Neural cell (in vitro differentiated cells): Measurements from ENCODE around the gene JMY. TPM values are rescaled to one million over a fixed set of nuclear protein-coding genes. Genes with fewer than 3 reads are reported as not detected.

Experiments used
- H2AFZ ChIP-seq: fragments of 200-600, 300-800 bp; sonication (generic), shearing (Covaris generic); 2 replicates; pipeline ENCODE4 v1.6.0; 2014; ENCODE audit warnings: low read depth, mild to moderate bottlenecking, antibody characterized with exemption, low read length, moderate library complexity
- H3F3A ChIP-seq: fragments of 200-600 bp; shearing (Covaris generic); 2 replicates; pipeline ENCODE4 v1.6.1; 2016; ENCODE audit warnings: mild to moderate bottlenecking, moderate library complexity, mixed read lengths, antibody characterized with exemption, low read length; ENCODE audit not compliant: insufficient read depth, poor library complexity, severe bottlenecking
- H3K27ac ChIP-seq: fragments of 200-600, 300-800 bp; sonication (generic), shearing (Covaris generic); 2 replicates; pipeline ENCODE4 v1.5.1; 2014; ENCODE audit warnings: mild to moderate bottlenecking, low read length, moderate library complexity
- H3K27me3 ChIP-seq: fragments of 300-800, 200-600 bp; sonication (generic), shearing (Covaris generic); 2 replicates; pipeline ENCODE4 v1.6.0; 2014; ENCODE audit warnings: mild to moderate bottlenecking, low read depth, low read length, moderate library complexity; ENCODE audit not compliant: insufficient read depth
- H3K36me3 ChIP-seq: fragments of 300-800, 200-600 bp; sonication (generic), shearing (Covaris generic); 2 replicates; pipeline ENCODE4 v1.5.1; 2014; ENCODE audit warnings: mild to moderate bottlenecking, antibody characterized with exemption, low read length, moderate library complexity; ENCODE audit not compliant: insufficient read depth
- H3K4me2 ChIP-seq: fragments of 300-800, 200-600 bp; sonication (generic), shearing (Covaris generic); 2 replicates; pipeline ENCODE4 v1.6.0; 2014; ENCODE audit warnings: mild to moderate bottlenecking, low read length
- H3K4me3 ChIP-seq: fragments of 300-800, 200-600 bp; sonication (generic), shearing (Covaris generic); 2 replicates; pipeline ENCODE4 v1.5.1; 2014; ENCODE audit warnings: mild to moderate bottlenecking, low read length, moderate library complexity
- H3K79me2 ChIP-seq: fragments of 200-600 bp; shearing (Covaris generic); replicated peaks from 2 replicates; pipeline ENCODE4 v1.6.0; 2014; ENCODE audit warnings: mild to moderate bottlenecking, low read length, moderate library complexity; ENCODE audit not compliant: insufficient read depth
- H3K9ac ChIP-seq: fragments of 300-800, 200-600 bp; sonication (generic), shearing (Covaris generic); 2 replicates; pipeline ENCODE4 v1.6.1; 2016; ENCODE audit warnings: mild to moderate bottlenecking, low read length, mixed read lengths
- H3K9me2 ChIP-seq: fragments of 200-600 bp; shearing (Covaris generic); 2 replicates; pipeline ENCODE4 v1.6.1; 2016; ENCODE audit warnings: mild to moderate bottlenecking, low read length, mixed read lengths; ENCODE audit not compliant: insufficient read depth
- H3K9me3 ChIP-seq: fragments of 200-600, 300-800 bp; sonication (generic), shearing (Covaris generic); 2 replicates; pipeline ENCODE4 v1.6.1; 2016; ENCODE audit warnings: mild to moderate bottlenecking, mixed run types, low read length, moderate library complexity, mixed read lengths
- H4K20me1 ChIP-seq: fragments of 200-600 bp; shearing (Covaris generic); 2 replicates; pipeline ENCODE4 v1.6.1; 2016; ENCODE audit warnings: mild to moderate bottlenecking, mixed run types; ENCODE audit not compliant: insufficient read depth
- CTCF ChIP-seq: fragments of 450-650 bp; IDR thresholded peaks from 2 replicates; pipeline ENCODE4 v1.5.1; 2014; ENCODE audit warnings: antibody characterized with exemption, mild to moderate bottlenecking, moderate library complexity; ENCODE audit not compliant: poor library complexity, severe bottlenecking
- EP300 ChIP-seq: fragments of 450-650 bp; conservative IDR thresholded peaks from 2 replicates; pipeline ENCODE4 v1.6.1; 2014; ENCODE audit warnings: antibody characterized with exemption, mild to moderate bottlenecking, moderate library complexity; ENCODE audit not compliant: poor library complexity, severe bottlenecking
- MXI1 ChIP-seq: fragments of 450-650 bp; conservative IDR thresholded peaks from 2 replicates; pipeline ENCODE4 v1.6.1; 2014; ENCODE audit warnings: antibody characterized with exemption, mild to moderate bottlenecking; ENCODE audit not compliant: poor library complexity, severe bottlenecking
- POLR2AphosphoS5 ChIP-seq: IDR thresholded peaks from 2 replicates; pipeline ENCODE4 v1.6.1; 2012
- REST ChIP-seq: IDR thresholded peaks from 2 replicates; pipeline ENCODE4 v1.6.1; 2012; ENCODE audit warnings: borderline replicate concordance
- SMC3 ChIP-seq: fragments of 450-650 bp; conservative IDR thresholded peaks from 2 replicates; pipeline ENCODE4 v1.6.1; 2014; ENCODE audit warnings: antibody characterized with exemption, mild to moderate bottlenecking, moderate library complexity; ENCODE audit not compliant: poor library complexity
- TAF1 ChIP-seq: IDR thresholded peaks from 2 replicates; pipeline ENCODE4 v1.6.1; 2012; ENCODE audit warnings: low read depth
- polyA plus RNA-seq: library from polyadenylated mRNA; depleted of rRNA; stranded (reverse); fragments of >200 nt; gene quantifications from 2 replicates; pipeline ENCODE4 v1.2.3, GENCODE V29; 2014

JMY gene
- polyA plus RNA-seq, 1 donor from 2014 or later, result 19.3 TPM

DNA sequence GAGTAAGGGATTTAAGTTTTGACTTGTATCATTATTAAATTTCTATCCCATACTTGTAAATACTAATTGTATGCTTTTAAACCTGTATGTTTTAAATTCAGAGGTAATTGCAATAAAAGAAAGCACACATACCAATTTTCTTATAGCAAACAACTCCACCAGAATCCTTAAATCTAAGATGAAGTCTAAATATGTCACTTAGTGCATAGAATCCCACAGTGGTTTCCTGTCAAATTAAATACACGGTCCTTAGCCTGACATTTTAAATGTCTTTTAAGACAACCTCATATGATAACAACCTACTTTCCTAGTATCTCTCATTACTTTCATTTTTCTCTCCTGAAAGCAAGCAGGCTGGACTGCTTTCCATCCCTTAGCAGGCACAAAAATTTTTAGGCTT is 52.0 kb downstream of the JMY start:
- H3K79me2 ChIP-seq, result no peaks in the 10 kb centered on the region
- TF ChIP-seq POLR2AphosphoS5 (peak; percentile 61), EP300 (peak; percentile 56), TAF1 (no peak), MXI1 (no peak), CTCF (no peak), REST (no peak)
- peaks cover 6% of the 10 kb centered on the region for H3F3A ChIP-seq
- no peak overlapping the region for H3K27ac ChIP-seq
- no peak overlapping the region for H3K4me2 ChIP-seq
- no peaks in the 10 kb centered on the region for H3K9me3 ChIP-seq
- no peak overlapping the region for H2AFZ ChIP-seq
- no peak overlapping the region for H3K9ac ChIP-seq
- H3K27me3 ChIP-seq, result no peaks in the 10 kb centered on the region
- no peaks in the 10 kb centered on the region for H3K36me3 ChIP-seq
- H4K20me1 ChIP-seq, result no peaks in the 10 kb centered on the region
- no peak overlapping the region for H3K4me3 ChIP-seq
- no peaks in the 10 kb centered on the region for H3K9me2 ChIP-seq

DNA sequence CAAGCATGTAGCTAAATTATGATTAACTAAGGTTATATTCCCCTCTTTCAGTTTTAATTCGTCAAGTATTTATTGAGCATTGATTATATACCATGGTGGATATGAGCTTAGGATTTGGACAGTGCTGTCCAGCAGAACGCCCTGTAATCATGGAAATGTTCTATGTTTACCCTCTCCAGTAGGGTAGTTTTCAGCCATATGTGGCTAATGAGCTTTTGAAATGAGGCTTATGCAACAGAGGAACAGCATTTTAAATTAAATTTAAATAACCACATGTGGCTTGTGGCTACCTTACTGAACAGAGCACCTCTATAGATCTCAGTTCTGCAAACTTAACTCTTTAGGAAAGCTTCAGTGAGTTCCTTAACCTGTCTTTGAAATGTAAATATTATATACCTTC is 59.1 kb downstream of the JMY start:
- Histone ChIP-seq H3K9me3 (no peaks in the 10 kb centered on the region), H3K9ac (no peak overlapping the region), H3F3A (no peaks in the 10 kb centered on the region), H3K79me2 (no peaks in the 10 kb centered on the region), H3K9me2 (no peaks in the 10 kb centered on the region), H3K27me3 (no peaks in the 10 kb centered on the region), H3K4me2 (no peak overlapping the region), H3K4me3 (no peak overlapping the region), H4K20me1 (no peaks in the 10 kb centered on the region), H3K36me3 (peaks cover 5% of the 10 kb centered on the region), H2AFZ (no peak overlapping the region), H3K27ac (no peak overlapping the region)
- no peak for TF ChIP-seq MXI1
- no peak for TF ChIP-seq CTCF

DNA sequence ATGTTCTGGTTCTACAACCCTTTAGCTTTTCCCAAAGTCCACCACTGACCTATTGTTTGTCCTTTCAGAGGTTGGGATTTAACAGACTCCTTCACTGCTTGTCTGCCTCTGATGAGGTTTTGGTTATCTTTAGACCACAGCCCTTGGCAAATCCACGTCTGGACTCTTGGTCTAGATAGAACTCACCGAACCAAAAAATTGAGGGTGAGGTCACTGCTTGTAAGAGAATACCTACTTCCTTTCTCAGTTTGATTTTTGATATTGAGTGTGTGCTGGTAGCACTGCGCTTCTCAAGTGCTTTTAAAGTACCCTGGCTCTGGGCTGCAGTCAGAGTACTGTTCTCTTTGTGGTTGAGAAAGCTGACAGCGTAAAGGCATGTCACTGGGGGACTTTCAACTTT is 61.7 kb downstream of the JMY start:
- no peak overlapping the region for H3K9ac ChIP-seq

More for the DNA sequence above, 61.7 kb downstream of the JMY start:
- Histone ChIP-seq H3K4me2 (no peak overlapping the region), H3K36me3 (peaks cover 11% of the 10 kb centered on the region), H3K9me2 (no peaks in the 10 kb centered on the region), H4K20me1 (no peaks in the 10 kb centered on the region), H3K27me3 (no peaks in the 10 kb centered on the region), H3K27ac (no peak overlapping the region), H3K79me2 (no peaks in the 10 kb centered on the region), H3K4me3 (no peak overlapping the region), H3K9me3 (no peaks in the 10 kb centered on the region), H2AFZ (no peak overlapping the region), H3F3A (no peaks in the 10 kb centered on the region)
- TF ChIP-seq SMC3 (no peak), POLR2AphosphoS5 (no peak), EP300 (no peak)
